Measurements from ENCODE around the gene KRTAP10-4.

Gene KRTAP10-4

DNA sequence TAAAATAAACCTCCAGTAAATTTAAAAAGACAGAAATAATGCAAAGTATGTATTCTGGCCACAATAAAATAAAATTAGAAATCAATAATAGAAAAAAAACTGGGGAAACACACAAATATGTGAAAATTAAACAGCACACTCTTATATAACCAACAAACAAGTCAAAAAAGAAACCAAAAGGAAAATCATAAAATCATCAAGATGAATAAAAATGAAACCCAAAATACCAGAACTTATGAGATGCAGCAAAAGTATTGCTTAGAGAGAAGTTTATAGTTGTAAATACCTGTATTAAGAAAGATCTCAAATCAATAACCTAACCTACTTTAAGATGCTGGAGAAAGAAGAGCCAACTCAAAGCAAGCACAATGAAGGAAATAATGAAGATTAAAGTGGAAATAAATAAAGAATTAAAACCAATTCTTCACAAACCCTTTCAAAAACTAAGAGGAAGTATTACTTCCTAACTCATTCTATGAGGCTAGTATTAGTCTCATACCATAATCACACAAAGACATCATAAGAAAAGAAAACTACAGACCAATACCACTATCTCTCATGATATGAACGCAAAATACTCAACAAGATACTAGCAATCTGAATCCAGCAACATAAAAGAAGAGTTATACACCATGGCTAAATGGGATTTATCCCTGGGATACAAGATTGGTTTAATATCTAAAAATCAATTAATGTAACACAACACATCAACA is 8.5 kb upstream of the KRTAP10-4 start:
- TF ChIP-seq, protein P1, sequence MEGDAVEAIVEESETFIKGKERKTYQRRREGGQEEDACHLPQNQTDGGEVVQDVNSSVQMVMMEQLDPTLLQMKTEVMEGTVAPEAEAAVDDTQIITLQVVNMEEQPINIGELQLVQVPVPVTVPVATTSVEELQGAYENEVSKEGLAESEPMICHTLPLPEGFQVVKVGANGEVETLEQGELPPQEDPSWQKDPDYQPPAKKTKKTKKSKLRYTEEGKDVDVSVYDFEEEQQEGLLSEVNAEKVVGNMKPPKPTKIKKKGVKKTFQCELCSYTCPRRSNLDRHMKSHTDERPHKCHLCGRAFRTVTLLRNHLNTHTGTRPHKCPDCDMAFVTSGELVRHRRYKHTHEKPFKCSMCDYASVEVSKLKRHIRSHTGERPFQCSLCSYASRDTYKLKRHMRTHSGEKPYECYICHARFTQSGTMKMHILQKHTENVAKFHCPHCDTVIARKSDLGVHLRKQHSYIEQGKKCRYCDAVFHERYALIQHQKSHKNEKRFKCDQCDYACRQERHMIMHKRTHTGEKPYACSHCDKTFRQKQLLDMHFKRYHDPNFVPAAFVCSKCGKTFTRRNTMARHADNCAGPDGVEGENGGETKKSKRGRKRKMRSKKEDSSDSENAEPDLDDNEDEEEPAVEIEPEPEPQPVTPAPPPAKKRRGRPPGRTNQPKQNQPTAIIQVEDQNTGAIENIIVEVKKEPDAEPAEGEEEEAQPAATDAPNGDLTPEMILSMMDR (IDR thresholded peaks at IDR 0.05; ENCODE audit: low read depth, low read length, missing control alignments) = no peak
- H3K4me3 ChIP-seq (ENCODE audit: low read depth, low read length) = no peak overlapping the region
- DNase-seq (ENCODE audit: low read depth) = no peak

DNA sequence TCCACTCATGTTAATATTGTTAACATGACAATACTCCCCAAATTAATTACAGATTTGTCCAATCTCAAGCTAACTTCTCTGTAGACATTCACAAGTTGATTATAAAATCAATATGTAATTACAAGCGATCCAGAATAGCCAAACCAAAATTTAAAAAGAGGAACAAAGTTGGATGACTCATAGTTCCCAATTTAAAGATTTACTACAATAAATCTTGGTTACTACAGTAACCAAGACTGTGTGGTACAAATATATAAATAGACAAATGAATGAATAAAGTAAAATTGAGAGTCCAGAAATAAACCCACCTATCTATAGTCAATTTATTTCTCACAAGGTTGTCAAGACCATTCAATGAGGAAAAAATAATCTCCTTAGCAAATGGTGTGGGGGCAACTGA is 7.1 kb upstream of the KRTAP10-4 start:
- TF ChIP-seq, protein P1 (IDR thresholded peaks at IDR 0.05; ENCODE audit: low read depth, low read length, missing control alignments) = no peak
- H3K4me3 ChIP-seq (ENCODE audit: low read depth, low read length) = no peak overlapping the region
- DNase-seq (ENCODE audit: low read depth) = no peak

DNA sequence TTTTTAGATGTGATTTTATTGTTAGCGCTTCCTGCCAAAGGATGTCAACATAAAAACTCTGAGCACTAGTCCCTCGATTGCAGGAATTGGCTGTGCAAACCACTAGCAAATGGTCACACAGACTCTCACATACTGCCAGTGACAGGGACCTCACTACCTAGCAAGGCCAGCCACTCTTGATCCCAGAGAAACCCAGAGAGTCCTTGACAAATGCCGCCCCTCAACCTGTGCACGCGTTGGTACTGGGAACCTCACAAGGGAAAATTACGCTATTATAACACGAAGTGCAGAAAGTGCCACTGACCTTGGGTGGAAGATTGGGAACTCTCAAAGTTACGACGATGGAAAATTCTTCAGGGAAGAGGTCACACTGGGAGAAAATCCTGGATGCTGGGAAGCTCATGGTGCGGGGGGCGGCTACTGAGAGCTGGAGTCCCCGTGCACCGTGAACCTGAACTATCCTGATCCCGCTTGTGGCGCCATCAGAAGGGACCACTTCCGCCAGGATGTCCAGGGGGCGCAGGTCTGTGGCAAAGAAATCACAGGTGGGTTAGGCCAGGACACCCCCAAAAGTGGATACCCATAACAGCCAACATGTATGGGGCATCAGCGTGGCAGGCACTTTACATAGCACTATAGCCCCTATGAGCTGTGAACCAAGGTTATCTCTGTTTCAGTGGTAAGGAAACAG is 5.9 kb upstream of the KRTAP10-4 start:
- TF ChIP-seq, protein P1 (IDR thresholded peaks at IDR 0.05; ENCODE audit: low read depth, low read length, missing control alignments) = no peak
- H3K4me3 ChIP-seq (ENCODE audit: low read depth, low read length) = no peak overlapping the region
- no peak for DNase-seq (ENCODE audit: low read depth)

DNA sequence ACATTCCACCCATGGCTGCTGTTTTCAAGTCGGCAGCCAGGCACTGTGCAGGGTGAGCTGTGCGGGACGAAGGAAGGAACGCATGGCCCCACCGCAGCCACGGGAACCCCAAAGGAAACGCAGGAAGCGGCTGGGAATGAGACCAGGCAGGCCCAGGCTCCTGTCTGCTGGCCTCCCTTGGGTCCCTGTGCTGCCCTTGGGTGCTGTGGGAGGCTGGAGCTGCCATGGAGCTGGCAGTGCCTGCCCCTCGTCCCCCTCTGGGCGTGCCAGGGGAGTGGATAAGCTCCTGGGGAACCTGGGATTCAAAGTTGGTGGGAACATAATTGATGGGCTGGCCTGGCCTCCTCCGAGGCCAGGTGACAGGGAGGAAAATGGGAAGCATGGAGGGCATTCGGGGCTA is 5.3 kb upstream of the KRTAP10-4 start:
- no peak for DNase-seq (ENCODE audit: low read depth)
- no peak overlapping the region for H3K4me3 ChIP-seq (ENCODE audit: low read depth, low read length)
- TF ChIP-seq, protein P1 (IDR thresholded peaks at IDR 0.05; ENCODE audit: low read depth, low read length, missing control alignments) = no peak

DNA sequence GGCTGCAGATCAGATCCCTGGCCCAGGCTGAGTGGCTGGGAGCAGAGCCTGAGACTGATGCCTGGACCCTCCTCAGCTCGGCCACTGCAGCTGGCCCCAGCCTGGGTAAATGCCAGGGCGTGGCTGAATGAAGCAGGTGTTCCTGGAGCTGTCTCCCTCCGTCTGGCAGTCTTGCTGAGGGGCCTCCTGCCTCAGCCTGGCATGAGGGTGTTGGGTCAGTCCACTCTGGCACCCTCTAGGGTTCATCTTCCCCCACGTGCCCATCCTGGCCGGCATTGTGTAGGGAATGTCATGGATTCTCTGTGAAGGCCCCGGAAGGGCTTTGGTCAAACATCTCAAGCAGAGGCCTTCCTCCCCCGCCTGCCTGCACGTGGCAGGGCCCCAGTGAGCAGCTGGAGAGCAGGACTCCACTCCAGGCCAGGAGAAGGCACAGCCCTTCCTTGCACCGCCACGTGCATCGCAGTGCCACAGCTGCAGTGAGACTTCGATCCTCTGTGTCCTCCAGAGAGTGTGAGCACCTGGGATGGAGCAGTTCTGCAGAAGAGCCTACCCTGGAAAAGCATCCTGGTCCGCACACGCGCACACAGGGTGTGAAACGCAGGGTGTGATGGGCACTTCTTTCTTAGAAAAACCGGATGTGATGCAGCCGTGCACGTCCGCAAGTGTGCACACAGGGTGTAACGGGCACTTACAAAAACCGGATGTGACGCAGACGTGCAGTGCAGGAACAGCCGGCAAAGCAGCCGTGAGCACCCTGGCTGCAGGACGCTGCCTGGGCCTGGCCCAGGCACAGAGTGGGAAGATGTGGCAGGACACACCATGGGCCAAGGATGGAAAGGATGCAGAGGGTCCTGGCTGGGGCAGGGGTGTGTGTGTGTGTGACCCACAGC is 4.6 kb upstream of the KRTAP10-4 start:
- TF ChIP-seq, protein P1 (IDR thresholded peaks at IDR 0.05; ENCODE audit: low read depth, low read length, missing control alignments) = no peak
- no peak for DNase-seq (ENCODE audit: low read depth)
- H3K4me3 ChIP-seq (ENCODE audit: low read depth, low read length) = no peak overlapping the region

DNA sequence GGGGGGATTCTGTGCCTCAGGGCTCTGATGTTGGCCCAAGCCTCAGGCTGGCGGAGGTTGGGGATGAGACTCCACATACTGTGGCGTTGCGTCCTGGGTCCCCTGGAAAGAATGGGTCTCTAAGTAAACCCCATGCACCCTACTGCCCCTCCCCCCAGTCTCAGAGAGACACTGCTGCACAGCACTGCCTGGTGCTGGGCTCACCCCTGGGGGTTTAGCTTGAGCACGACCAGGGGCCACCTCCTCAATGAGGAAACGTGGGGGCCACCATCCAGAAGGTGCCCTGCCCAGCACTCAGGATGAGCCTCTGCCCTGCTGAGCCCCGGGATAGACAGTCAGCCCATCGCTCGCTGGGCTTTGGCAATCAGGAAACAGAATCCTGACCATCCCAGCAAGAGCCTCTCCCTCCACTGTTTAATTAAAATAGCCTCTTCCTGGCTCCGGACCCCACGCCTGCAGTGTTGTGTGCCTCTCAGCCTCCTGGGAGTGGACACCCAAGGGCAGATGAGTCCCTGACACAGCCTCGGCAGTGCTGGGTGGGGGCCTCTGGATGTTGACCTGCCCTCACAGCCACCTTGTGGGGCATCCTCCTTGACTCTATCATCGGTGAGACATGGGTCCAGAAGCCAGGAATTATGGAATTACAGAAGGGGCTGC is 3.5 kb upstream of the KRTAP10-4 start:
- TF ChIP-seq, protein P1 (IDR thresholded peaks at IDR 0.05; ENCODE audit: low read depth, low read length, missing control alignments) = no peak
- no peak for DNase-seq (ENCODE audit: low read depth)
- H3K4me3 ChIP-seq (ENCODE audit: low read depth, low read length) = no peak overlapping the region

All from GM12864 (cell line).